GM12891 (cell line): ENCODE data around the gene MLLT10.

Source experiments
- PAX5 ChIP-seq: IDR thresholded peaks from 2 replicates; pipeline ENCODE4 v1.6.1; 2011; ENCODE audit warnings: low read length, moderate library complexity, mild to moderate bottlenecking; ENCODE audit not compliant: insufficient read depth, severe bottlenecking
- POLR2A ChIP-seq: IDR thresholded peaks from 2 replicates; pipeline ENCODE4 v1.6.1; 2011; ENCODE audit warnings: low read depth, low read length, control low read depth
- POLR2AphosphoS5 ChIP-seq: IDR thresholded peaks from 2 replicates; pipeline ENCODE4 v1.6.1; 2011; ENCODE audit warnings: low read depth, low read length, control low read depth
- SPI1 ChIP-seq: IDR thresholded peaks from 2 replicates; pipeline ENCODE4 v1.6.1; 2011; ENCODE audit warnings: low read depth, low read length, control low read depth
- TAF1 ChIP-seq: IDR thresholded peaks from 2 replicates; pipeline ENCODE4 v1.6.1; 2011; ENCODE audit warnings: low read depth, low read length, control low read depth

GRCh38 chr10:21503542-21503941 lies 30.5 kb upstream of the MLLT10 start:
- TF ChIP-seq POLR2AphosphoS5: no peak
- no peak for TF ChIP-seq POLR2A
- no peak for TF ChIP-seq TAF1
- TF ChIP-seq PAX5: no peak
- TF ChIP-seq SPI1: no peak
